Embryonic facial prominence (tissue), 1 donor: ENCODE measurements around the gene RNF111.
"Not testable (repeated sequence)": the region's sequence is repeated elsewhere in the genome, so short reads cannot be mapped to it uniquely, and the experiment has no call there.

Experiments used
- DNase-seq: peaks from one replicate; pipeline ENCODE4 v3.0.0-alpha.2; 2016; ENCODE audit errors: extremely low spot score

The RNF111 gene

GRCh38 chr15:59133929-59134427, 146.5 kb downstream of the RNF111 start:
- DNase-seq: no peak

GRCh38 chr15:59137566-59137965, 150.1 kb downstream of the RNF111 start:
- no peak for DNase-seq

GRCh38 chr15:59138243-59138642, 150.8 kb downstream of the RNF111 start:
- DNase-seq: no peak

GRCh38 chr15:59140422-59141226, 153.2 kb downstream of the RNF111 start:
- no peak for DNase-seq

GRCh38 chr15:59143281-59143680, 155.8 kb downstream of the RNF111 start:
- no peak for DNase-seq

- not testable (repeated sequence) for DNase-seq
Measured at GRCh38 chr15:59144594-59144993, 157.1 kb downstream of the RNF111 start.
